ENCODE data around the gene SCRN2. TPM values are rescaled to one million over a fixed set of nuclear protein-coding genes. Genes with fewer than 3 reads are reported as not detected.
A peak's percentile ranks its signal among the peaks of the same experiment; 100 is the strongest.

SCRN2 gene
- total and polyA plus RNA-seq, 4 donors = 13.7 to 44.2 (median 33.7) TPM

DNA sequence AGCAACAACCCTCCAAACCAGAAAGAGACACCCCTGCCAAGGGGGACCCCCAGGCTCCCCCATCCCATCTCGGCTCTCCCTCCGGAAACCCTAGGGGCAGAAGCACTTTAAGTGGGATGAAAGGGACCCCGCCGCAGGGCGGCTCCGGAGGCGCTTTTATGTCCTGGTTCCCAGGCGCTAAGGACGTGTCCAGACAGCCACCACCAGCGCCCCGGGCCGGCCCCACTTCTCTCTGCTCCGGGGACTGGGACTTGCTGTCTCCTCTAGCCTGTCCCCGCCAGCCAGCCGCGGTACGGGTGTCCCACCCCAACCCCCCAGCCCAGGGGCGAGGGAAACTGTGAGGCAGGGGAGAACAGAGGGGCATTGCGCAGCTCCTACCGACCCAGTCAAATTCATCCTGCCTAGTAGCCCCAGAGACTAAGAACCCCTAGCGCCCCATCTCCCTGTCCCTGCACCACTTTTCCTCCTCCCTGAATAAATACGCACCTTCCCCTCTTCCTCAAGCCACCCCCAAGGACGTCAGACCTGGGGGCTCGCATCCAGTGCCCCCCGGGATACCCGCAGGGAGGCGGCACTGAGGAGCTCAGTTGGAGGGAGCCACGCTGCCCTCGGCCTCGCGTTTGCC is 5.8 kb upstream of the SCRN2 start:
- H3K27ac ChIP-seq (ENCODE audit: low read depth, low read length) = no peak overlapping the region
- WGBS (ENCODE audit: insufficient coverage) = 3% methylated on average over 29 of the region's 31 CpGs
- H3K36me3 ChIP-seq (ENCODE audit: control insufficient read depth, insufficient read depth, low read length) = peaks cover 3% of the 10 kb centered on the region
- H3K9me3 ChIP-seq (ENCODE audit: control insufficient read depth, insufficient read depth, low read length) = no peaks in the 10 kb centered on the region
- H3K27me3 ChIP-seq (ENCODE audit: control insufficient read depth, insufficient read depth, low read length) = peaks cover 66% of the 10 kb centered on the region
- no peak overlapping the region for H3K4me3 ChIP-seq (ENCODE audit: low read depth, low read length)
- peak in 1 of 6 donors; percentile 30 for DNase-seq (ENCODE audit: low read depth in 4 of 6, low spot score in 6 of 6)
- H3K4me1 ChIP-seq (ENCODE audit: control insufficient read depth, insufficient read depth, low read length) = peaks cover 38% of the 10 kb centered on the region

DNA sequence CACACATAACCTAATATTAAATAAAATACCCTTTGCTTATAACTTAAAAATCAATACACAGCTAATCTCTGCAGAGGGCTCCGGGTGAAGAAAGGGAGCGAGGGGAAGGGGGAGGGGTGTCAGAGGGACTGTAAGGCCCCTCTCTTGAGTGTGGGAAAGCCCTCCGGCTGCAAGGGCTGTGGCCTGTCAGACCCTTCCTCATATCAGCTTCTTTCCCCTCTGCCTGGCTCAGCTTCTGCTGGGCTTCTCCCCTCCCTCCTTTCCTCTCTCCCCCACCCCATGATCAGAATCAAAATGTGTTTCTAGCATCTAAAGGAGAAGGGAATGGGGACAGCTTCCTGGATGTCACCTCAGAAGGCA is 4.6 kb upstream of the SCRN2 start:
- no CpG with 5 or more reads among the region's 3 CpGs for WGBS (ENCODE audit: insufficient coverage)

DNA sequence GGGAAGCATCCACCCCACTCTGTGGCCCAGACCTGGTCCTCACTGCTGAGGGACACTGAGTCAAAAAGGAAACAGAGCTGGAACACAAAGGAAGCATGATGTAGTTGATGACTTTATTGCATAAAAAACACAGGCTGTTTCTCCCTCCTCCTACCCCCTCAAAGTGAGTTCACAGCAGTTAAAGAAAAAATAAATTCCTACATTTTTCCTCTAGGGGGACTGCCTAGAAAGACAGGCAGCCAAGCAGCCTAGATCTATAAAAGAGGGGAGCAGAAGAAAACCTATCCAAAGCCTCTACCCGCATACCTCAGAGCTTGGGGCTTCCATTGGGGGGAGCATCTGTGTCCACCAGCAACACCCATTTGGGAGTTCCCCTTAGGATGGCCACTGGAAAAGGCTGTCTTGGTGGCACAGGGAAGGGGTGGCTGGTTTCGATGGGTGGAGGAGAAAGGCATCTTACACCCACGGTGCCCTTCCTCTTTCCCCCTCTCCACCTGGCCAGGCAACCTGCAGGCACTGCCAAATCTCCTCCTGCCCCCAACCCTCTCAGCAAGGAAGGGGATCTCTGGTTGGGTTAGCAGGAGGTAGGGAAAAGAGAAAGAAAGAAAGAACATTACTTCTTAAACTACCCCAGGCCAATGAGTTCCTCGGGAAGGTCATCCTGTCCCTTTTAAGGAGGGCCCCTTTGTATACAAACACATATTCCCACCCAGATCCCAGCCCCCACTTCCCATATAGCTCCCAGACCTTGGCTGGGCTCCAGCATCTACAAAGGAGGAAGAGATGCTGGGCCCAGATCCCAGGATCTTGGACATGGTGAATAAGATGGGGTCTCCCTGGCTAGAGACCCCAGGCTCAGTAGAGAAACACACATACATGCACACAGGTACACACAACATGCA is 4.0 kb upstream of the SCRN2 start:
- Histone ChIP-seq H3K27ac (ENCODE audit: low read depth, low read length) (no peak overlapping the region), H3K4me1 (ENCODE audit: control insufficient read depth, insufficient read depth, low read length) (peaks cover 42% of the 10 kb centered on the region), H3K9me3 (ENCODE audit: control insufficient read depth, insufficient read depth, low read length) (no peaks in the 10 kb centered on the region), H3K36me3 (ENCODE audit: control insufficient read depth, insufficient read depth, low read length) (peaks cover 3% of the 10 kb centered on the region), H3K4me3 (ENCODE audit: low read depth, low read length) (no peak overlapping the region), H3K27me3 (ENCODE audit: control insufficient read depth, insufficient read depth, low read length) (peaks cover 49% of the 10 kb centered on the region)
- peak in 1 of 6 donors; percentile 23 for DNase-seq (ENCODE audit: low read depth in 4 of 6, low spot score in 6 of 6)
- WGBS (ENCODE audit: insufficient coverage) = 40% methylated on average over 1 of the region's 4 CpGs

More for the DNA sequence above, 4.6 kb upstream of the SCRN2 start:
- Histone ChIP-seq H3K36me3 (ENCODE audit: control insufficient read depth, insufficient read depth, low read length) (peaks cover 3% of the 10 kb centered on the region), H3K9me3 (ENCODE audit: control insufficient read depth, insufficient read depth, low read length) (no peaks in the 10 kb centered on the region), H3K27me3 (ENCODE audit: control insufficient read depth, insufficient read depth, low read length) (peaks cover 56% of the 10 kb centered on the region), H3K27ac (ENCODE audit: low read depth, low read length) (no peak overlapping the region), H3K4me3 (ENCODE audit: low read depth, low read length) (no peak overlapping the region), H3K4me1 (ENCODE audit: control insufficient read depth, insufficient read depth, low read length) (peaks cover 38% of the 10 kb centered on the region)
- DNase-seq (ENCODE audit: low read depth in 4 of 6, low spot score in 6 of 6) = no peak

DNA sequence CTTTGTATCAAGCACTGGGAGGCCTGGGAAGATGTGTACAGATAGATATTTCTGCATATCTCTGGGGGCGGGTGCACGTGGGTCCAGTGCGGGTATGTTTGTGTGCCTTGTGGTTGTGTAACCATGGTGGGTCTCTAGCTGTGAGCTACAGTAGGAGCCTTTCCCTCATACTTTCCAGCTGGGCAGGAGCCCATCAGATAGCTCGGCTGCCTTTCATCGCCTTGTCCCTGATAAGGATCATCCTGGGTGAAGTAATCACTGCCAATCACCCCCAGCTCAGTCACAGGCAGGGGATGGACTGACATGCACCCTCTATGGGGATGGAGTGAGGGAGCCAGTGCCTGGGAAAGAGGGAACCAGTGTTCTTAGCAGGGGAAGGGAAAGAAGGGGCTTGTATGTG is 3.2 kb upstream of the SCRN2 start:
- H3K9me3 ChIP-seq (ENCODE audit: control insufficient read depth, insufficient read depth, low read length) = no peaks in the 10 kb centered on the region
- no peak overlapping the region for H3K4me3 ChIP-seq (ENCODE audit: low read depth, low read length)
- WGBS (ENCODE audit: insufficient coverage) = no CpG with 5 or more reads among the region's 5 CpGs
- H3K36me3 ChIP-seq (ENCODE audit: control insufficient read depth, insufficient read depth, low read length) = peaks cover 6% of the 10 kb centered on the region
- no peak for DNase-seq (ENCODE audit: low read depth in 4 of 6, low spot score in 6 of 6)
- H3K27ac ChIP-seq (ENCODE audit: low read depth, low read length) = no peak overlapping the region
- H3K27me3 ChIP-seq (ENCODE audit: control insufficient read depth, insufficient read depth, low read length) = peaks cover 41% of the 10 kb centered on the region
- peaks cover 50% of the 10 kb centered on the region for H3K4me1 ChIP-seq (ENCODE audit: control insufficient read depth, insufficient read depth, low read length)

DNA sequence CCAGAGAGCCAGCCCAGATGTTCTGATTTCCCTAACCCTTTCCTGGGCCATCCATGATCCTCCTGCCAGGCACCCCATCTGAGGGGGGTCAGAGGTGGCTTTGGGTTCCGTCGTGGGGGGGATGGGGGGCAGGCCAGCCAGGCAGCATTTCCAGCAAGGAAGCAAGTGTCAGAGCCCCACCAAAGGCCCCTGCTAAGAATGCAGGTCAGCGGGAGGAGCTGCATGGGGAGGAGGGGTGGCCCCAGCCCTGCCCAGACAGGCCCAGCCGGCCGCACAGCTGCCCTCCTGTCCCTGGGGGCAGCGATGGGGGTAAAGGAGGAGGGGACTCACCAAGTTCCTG is 2.3 kb upstream of the SCRN2 start:
- Histone ChIP-seq H3K9me3 (ENCODE audit: control insufficient read depth, insufficient read depth, low read length) (no peaks in the 10 kb centered on the region), H3K36me3 (ENCODE audit: control insufficient read depth, insufficient read depth, low read length) (peaks cover 13% of the 10 kb centered on the region), H3K27me3 (ENCODE audit: control insufficient read depth, insufficient read depth, low read length) (peaks cover 32% of the 10 kb centered on the region), H3K4me3 (ENCODE audit: low read depth, low read length) (no peak overlapping the region), H3K27ac (ENCODE audit: low read depth, low read length) (no peak overlapping the region), H3K4me1 (ENCODE audit: control insufficient read depth, insufficient read depth, low read length) (peaks cover 57% of the 10 kb centered on the region)
- DNase-seq (ENCODE audit: low read depth in 4 of 6, low spot score in 6 of 6) = no peak
- WGBS (ENCODE audit: insufficient coverage) = 18% methylated on average over 3 of the region's 6 CpGs

DNA sequence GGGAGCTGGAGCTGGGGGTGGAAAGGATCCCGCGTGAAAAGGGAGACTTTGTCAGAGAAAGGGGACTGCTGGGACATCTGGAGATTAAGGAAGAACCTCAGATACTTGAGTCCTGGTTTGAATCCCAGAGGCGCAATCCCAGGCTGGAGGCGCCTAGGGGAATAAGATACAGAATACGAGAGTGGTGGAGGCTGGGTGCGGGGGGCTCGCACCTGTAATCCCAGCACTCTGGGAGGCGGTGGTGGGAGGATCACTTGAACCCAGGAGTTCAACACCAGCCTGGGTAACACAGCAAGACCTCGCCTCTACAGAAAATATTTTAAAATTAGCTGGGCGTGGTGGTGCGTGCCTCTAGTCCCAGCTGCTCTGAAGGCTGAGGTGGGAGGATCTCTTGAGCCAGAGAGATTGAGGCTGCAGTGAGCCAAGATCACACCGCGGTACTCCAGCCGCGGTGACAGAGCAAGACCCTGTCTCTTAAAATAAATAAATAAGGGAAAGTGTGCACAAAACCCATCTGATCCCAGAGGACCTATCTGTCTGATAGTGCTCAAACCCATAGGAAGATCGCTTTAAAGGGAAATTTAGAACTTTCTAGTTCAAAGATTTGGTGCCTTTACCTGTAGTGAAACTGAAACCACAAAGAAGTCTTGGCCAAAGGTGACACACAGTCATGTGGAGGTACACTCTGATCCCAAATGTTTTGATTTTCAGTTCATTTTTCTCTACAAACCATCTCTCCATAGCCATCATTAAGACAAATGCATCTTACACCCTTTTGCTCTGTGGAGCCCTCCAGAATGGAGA is 617 bp upstream of the SCRN2 start:
- 47% methylated on average over 7 of the region's 16 CpGs for WGBS (ENCODE audit: insufficient coverage)
- Histone ChIP-seq H3K36me3 (ENCODE audit: control insufficient read depth, insufficient read depth, low read length) (peaks cover 27% of the 10 kb centered on the region), H3K27ac (ENCODE audit: low read depth, low read length) (peak overlapping the region; percentile 76), H3K9me3 (ENCODE audit: control insufficient read depth, insufficient read depth, low read length) (no peaks in the 10 kb centered on the region), H3K4me1 (ENCODE audit: control insufficient read depth, insufficient read depth, low read length) (peaks cover 50% of the 10 kb centered on the region), H3K4me3 (ENCODE audit: low read depth, low read length) (peak overlapping the region; percentile 90), H3K27me3 (ENCODE audit: control insufficient read depth, insufficient read depth, low read length) (peaks cover 15% of the 10 kb centered on the region)
- no peak for DNase-seq (ENCODE audit: low read depth in 4 of 6, low spot score in 6 of 6)

DNA sequence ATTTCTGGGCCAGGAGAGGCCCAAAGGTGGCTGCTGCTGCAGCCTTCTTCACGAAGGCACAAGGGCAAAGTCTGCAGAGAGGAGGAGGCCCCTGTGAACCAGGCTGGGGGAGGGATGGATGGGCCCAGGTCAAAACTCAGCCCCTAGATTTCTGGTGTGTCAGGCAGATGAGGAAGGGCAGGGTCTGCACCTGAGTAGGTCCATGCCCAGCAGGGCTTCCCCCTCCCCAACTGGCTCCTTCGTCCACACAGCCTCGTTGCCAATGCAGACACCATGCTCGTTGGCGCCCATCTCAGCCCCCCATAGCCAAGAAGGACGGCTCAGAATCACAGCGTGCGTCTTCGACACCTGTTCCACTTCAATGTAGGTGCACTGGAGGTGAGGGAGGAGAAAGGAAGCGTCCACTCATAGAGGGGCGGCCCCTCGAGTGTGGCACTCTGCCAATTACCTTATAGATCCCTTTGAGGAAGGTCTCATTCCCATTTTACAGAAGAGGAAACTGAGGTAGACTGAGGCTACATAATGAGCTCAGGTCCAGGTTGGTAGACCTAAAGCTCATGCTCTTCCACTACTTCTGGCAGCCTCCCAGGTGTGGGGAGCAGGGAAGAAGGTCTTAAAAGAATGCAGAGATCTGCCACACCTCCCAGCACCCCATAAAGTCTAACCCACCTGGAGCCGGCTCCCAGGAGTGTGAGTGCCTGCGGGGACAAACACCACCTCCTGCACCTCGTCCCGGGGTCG is 902 bp downstream of the SCRN2 start:
- WGBS (ENCODE audit: insufficient coverage) = 1% methylated on average over 5 of the region's 17 CpGs
- peak in 1 of 6 donors; percentile 44 for DNase-seq (ENCODE audit: low read depth in 4 of 6, low spot score in 6 of 6)
- peak overlapping the region; percentile 90 for H3K4me3 ChIP-seq (ENCODE audit: low read depth, low read length)
- H3K36me3 ChIP-seq (ENCODE audit: control insufficient read depth, insufficient read depth, low read length) = peaks cover 39% of the 10 kb centered on the region
- H3K4me1 ChIP-seq (ENCODE audit: control insufficient read depth, insufficient read depth, low read length) = peaks cover 46% of the 10 kb centered on the region
- peaks cover under 1% of the 10 kb centered on the region for H3K27me3 ChIP-seq (ENCODE audit: control insufficient read depth, insufficient read depth, low read length)
- peak overlapping the region; percentile 76 for H3K27ac ChIP-seq (ENCODE audit: low read depth, low read length)
- H3K9me3 ChIP-seq (ENCODE audit: control insufficient read depth, insufficient read depth, low read length) = no peaks in the 10 kb centered on the region

DNA sequence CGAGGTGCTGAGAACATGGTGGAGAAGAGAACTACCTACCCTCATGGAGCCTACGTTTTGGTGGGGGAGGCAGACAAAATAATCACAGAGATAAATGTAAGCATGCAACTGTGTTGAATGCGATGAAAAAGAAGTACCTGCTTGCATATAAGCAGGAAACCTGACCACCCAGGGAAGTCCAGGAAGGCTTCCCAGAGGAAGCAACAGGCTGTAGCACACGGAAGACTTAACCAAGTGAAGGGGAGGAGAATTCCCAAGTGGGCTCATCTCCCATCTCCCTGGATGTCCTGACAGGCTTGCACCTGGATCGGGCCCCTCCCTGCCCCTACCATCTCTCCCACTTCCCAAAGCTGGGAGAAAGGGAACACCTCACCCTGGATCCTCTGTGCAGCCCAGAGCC is 2.0 kb downstream of the SCRN2 start:
- Histone ChIP-seq H3K27me3 (ENCODE audit: control insufficient read depth, insufficient read depth, low read length) (no peaks in the 10 kb centered on the region), H3K9me3 (ENCODE audit: control insufficient read depth, insufficient read depth, low read length) (no peaks in the 10 kb centered on the region), H3K36me3 (ENCODE audit: control insufficient read depth, insufficient read depth, low read length) (peaks cover 39% of the 10 kb centered on the region), H3K4me3 (ENCODE audit: low read depth, low read length) (no peak overlapping the region), H3K4me1 (ENCODE audit: control insufficient read depth, insufficient read depth, low read length) (peaks cover 46% of the 10 kb centered on the region), H3K27ac (ENCODE audit: low read depth, low read length) (no peak overlapping the region)
- 86% methylated on average over 3 of the region's 5 CpGs for WGBS (ENCODE audit: insufficient coverage)
- DNase-seq (ENCODE audit: low read depth in 4 of 6, low spot score in 6 of 6) = no peak

DNA sequence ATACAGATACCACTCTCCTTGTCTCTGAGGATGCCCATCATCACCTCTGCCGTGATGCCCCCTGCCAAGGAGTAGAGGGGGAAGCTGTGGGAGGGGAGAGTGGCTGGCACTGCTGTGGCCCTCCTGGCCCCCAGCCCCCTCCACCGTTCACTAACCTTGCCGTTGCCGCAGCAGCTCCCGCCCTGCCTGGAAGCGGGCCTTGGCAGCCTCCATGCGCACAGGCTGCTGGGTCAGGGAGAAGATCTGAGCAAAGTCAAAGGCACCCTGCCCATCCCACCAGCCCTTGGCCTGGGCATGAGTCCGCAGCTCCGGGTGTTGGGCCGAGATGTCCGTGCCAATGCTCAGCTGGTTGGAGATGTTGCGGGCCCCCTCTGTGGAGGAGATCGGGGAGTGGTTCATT is 2.4 kb downstream of the SCRN2 start:
- H3K9me3 ChIP-seq (ENCODE audit: control insufficient read depth, insufficient read depth, low read length) = no peaks in the 10 kb centered on the region
- H3K4me3 ChIP-seq (ENCODE audit: low read depth, low read length) = no peak overlapping the region
- peaks cover 46% of the 10 kb centered on the region for H3K4me1 ChIP-seq (ENCODE audit: control insufficient read depth, insufficient read depth, low read length)
- H3K27ac ChIP-seq (ENCODE audit: low read depth, low read length) = no peak overlapping the region
- 94% methylated on average over 9 of the region's 13 CpGs for WGBS (ENCODE audit: insufficient coverage)
- DNase-seq (ENCODE audit: low read depth in 4 of 6, low spot score in 6 of 6) = no peak
- no peaks in the 10 kb centered on the region for H3K27me3 ChIP-seq (ENCODE audit: control insufficient read depth, insufficient read depth, low read length)
- peaks cover 39% of the 10 kb centered on the region for H3K36me3 ChIP-seq (ENCODE audit: control insufficient read depth, insufficient read depth, low read length)

Data from spinal cord (tissue), 10 donors.